Naive thymus-derived CD8-positive, alpha-beta T cell (primary cell): ENCODE measurements around the gene ZNF451. TPM values are rescaled to one million over a fixed set of nuclear protein-coding genes. Genes with fewer than 3 reads are reported as not detected.

Source experiments
- ATAC-seq, 2 donors: fragments of 150-1000 bp; cut with Tn5 transposase in 1 of 2; sonication (Bioruptor Pico), chemical (Tn5 transposase) in 1 of 2; 1 replicate in 1 of 2; 2 replicates in 1 of 2; pipeline ENCODE4 v1.10.0; 2021; ENCODE audit warnings: mild to moderate bottlenecking in 2 of 2, moderate library complexity in 2 of 2
- POLR2A ChIA-PET: fragments of 350-600 bp; sonication (Branson Sonifier 250); formaldehyde crosslinking; loops from one replicate; lab custom pipeline; 2021; ENCODE audit warnings: antibody characterized with exemption; lab: Charles Lee
- DNase-seq, 10 donors: peaks; one replicate each; pipeline versions ENCODE4 v3.0.0 to v3.0.0-alpha.2; 2020 to 2022
- H3K27ac Mint-ChIP-seq, 10 donors: one replicate each; pipeline ENCODE4 v1.8.0; 2020 to 2022; ENCODE audit warnings: mild to moderate bottlenecking in 10 of 10, mixed read lengths in 10 of 10, moderate library complexity in 4 of 10, inconsistent platforms in 1 of 10
- H3K27me3 Mint-ChIP-seq, 5 donors: one replicate each; pipeline ENCODE4 v1.8.0; 2021 to 2022; ENCODE audit warnings: mixed read lengths in 5 of 5
- H3K36me3 Mint-ChIP-seq, 3 donors: one replicate each; pipeline ENCODE4 v1.8.0; 2020 to 2022; ENCODE audit warnings: mixed read lengths in 3 of 3, mild to moderate bottlenecking in 2 of 3, inconsistent platforms in 1 of 3
- H3K4me1 Mint-ChIP-seq, 4 donors: one replicate each; pipeline ENCODE4 v1.8.0; 2021 to 2022; ENCODE audit warnings: mixed read lengths in 4 of 4
- H3K4me3 Mint-ChIP-seq, 10 donors: one replicate each; pipeline ENCODE4 v1.8.0; 2020 to 2022; ENCODE audit warnings: mild to moderate bottlenecking in 10 of 10, mixed read lengths in 10 of 10, moderate library complexity in 6 of 10, inconsistent platforms in 1 of 10
- H3K9me3 Mint-ChIP-seq, 9 donors: one replicate each; pipeline ENCODE4 v1.8.0; 2020 to 2022; ENCODE audit warnings: mixed read lengths in 9 of 9, mild to moderate bottlenecking in 3 of 9, inconsistent platforms in 1 of 9, moderate library complexity in 1 of 9
- polyA plus RNA-seq, 3 donors: library from polyadenylated mRNA; unstranded; fragments of 300-500 nt; fragmentation: Illumina TruSeq; gene quantifications; one replicate each; pipeline ENCODE4 v1.2.3, GENCODE V29; 2021
- total RNA-seq, 8 experiments: library from RNA in 2 of 8; stranded (reverse) in 2 of 8; gene quantifications; one replicate each; pipeline ENCODE4 v1.2.3 and lab custom pipeline; 2021 to 2026

The ZNF451 gene
- total and polyA plus RNA-seq, 5 experiments from 2014 or later: 17.0 to 111 (median 26.6) TPM

GRCh38 chr6:57198926-57199636 lies 109.1 kb downstream of the ZNF451 start:
- peaks cover 0 to 6% (median 2%) of the 10 kb centered on the region in 5 donors for H3K27me3 Mint-ChIP-seq
- no peaks in the 10 kb centered on the region for H3K4me1 Mint-ChIP-seq
- H3K9me3 Mint-ChIP-seq: no peaks in the 10 kb centered on the region
- H3K36me3 Mint-ChIP-seq: no peaks in the 10 kb centered on the region
- POLR2A ChIA-PET: no interaction called here
- DNase-seq: no peak
- no peak overlapping the region for H3K27ac Mint-ChIP-seq
- no peak for ATAC-seq
- H3K4me3 Mint-ChIP-seq: no peak overlapping the region

DNA sequence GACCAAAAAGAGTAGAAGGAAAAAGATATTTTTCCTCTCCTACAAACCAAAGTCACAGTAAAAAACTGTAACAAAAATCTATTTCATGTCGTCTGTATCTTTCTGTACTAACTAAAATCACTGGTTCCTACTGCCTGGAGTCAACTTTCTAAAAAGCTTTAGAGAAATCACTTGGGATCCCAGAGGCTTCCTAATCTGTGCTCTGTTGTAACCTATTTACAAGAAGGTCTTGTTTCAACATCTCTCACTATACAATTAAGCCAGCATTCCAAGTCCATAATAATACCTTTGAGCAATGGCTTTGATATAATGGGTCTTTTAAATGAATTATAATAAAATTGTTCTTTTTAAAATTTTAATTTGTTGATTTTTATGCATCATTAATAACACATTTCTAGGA lies 111.7 kb downstream of the ZNF451 start:
- peaks cover 0 to 6% (median 2%) of the 10 kb centered on the region in 5 donors for H3K27me3 Mint-ChIP-seq
- no peak overlapping the region for H3K4me3 Mint-ChIP-seq
- H3K27ac Mint-ChIP-seq: no peak overlapping the region
- ATAC-seq: no peak
- POLR2A ChIA-PET: no interaction called here
- H3K36me3 Mint-ChIP-seq: no peaks in the 10 kb centered on the region
- DNase-seq: no peak
- H3K9me3 Mint-ChIP-seq: no peaks in the 10 kb centered on the region
- peaks cover 0 to 2% (median 0%) of the 10 kb centered on the region in 4 donors for H3K4me1 Mint-ChIP-seq

- no peaks in the 10 kb centered on the region for H3K36me3 Mint-ChIP-seq
- POLR2A ChIA-PET: no interaction called here
- no peaks in the 10 kb centered on the region for H3K9me3 Mint-ChIP-seq
- H3K27me3 Mint-ChIP-seq: peaks cover 0 to 3% (median 0%) of the 10 kb centered on the region in 5 donors
- DNase-seq (no peak), ATAC-seq (no peak)
- H3K27ac Mint-ChIP-seq: no peak overlapping the region
- peaks cover 0 to 2% (median 0%) of the 10 kb centered on the region in 4 donors for H3K4me1 Mint-ChIP-seq
- no peak overlapping the region for H3K4me3 Mint-ChIP-seq
Measured at GRCh38 chr6:57205550-57206328, 115.8 kb downstream of the ZNF451 start.

DNA sequence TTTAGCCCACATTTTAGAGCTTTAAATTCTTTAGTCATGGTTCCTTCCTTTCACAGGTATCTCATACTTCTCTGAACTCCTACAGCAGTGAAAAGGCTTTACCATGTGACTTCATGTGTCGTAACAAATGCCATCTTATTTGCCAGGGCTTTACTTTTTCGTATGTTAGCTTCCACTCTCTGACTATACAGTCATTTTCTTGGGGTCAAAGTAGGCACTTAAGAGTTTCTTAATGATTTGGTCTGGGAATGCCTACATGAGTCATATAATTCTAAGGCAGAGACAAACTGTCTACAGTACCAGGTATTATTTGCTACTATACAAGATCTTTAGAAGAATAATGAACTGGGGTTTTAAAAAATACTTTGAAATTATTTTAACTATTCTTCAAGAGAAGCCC lies 117.2 kb downstream of the ZNF451 start:
- Mint-ChIP-seq H3K4me1 (peaks cover 0 to 2% (median 0%) of the 10 kb centered on the region in 4 donors), H3K9me3 (no peaks in the 10 kb centered on the region), H3K4me3 (no peak overlapping the region), H3K27me3 (peaks cover 0 to 3% (median 0%) of the 10 kb centered on the region in 5 donors), H3K36me3 (no peaks in the 10 kb centered on the region), H3K27ac (no peak overlapping the region)
- POLR2A ChIA-PET: no interaction called here
- DNase-seq: no peak
- ATAC-seq: no peak

GRCh38 chr6:57207872-57208271 lies 117.9 kb downstream of the ZNF451 start:
- DNase-seq (no peak), ATAC-seq (no peak)
- POLR2A ChIA-PET: no interaction called here
- no peaks in the 10 kb centered on the region for H3K27me3 Mint-ChIP-seq
- H3K4me1 Mint-ChIP-seq: peaks cover 0 to 2% (median 0%) of the 10 kb centered on the region in 4 donors
- no peak overlapping the region for H3K27ac Mint-ChIP-seq
- no peak overlapping the region for H3K4me3 Mint-ChIP-seq
- H3K36me3 Mint-ChIP-seq: no peaks in the 10 kb centered on the region
- no peaks in the 10 kb centered on the region for H3K9me3 Mint-ChIP-seq

GRCh38 chr6:57209030-57209429 lies 119.0 kb downstream of the ZNF451 start:
- POLR2A ChIA-PET: no interaction called here
- H3K9me3 Mint-ChIP-seq: no peaks in the 10 kb centered on the region

DNA sequence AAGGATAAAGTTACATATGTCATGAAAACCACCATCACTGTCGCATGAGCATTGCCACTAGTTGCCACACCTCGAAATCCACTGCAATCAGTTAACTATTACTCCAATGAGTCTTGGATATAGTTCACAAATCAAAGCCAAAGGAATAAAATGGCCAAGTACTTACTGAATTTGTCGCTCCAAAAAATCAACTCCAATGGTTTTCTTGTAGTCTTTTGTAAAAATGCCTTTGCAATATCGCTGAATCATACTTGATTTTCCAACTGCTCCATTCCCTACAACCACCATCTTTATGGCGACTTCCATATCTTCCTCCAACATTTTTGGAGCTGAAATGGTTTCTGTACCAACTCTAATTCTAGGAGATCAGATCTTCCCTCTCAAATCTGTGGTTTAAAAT lies 120.1 kb downstream of the ZNF451 start:
- no peak for ATAC-seq
- Mint-ChIP-seq H3K9me3 (peaks cover 0 to 7% (median 5%) of the 10 kb centered on the region in 9 donors), H3K36me3 (peaks cover 0 to 7% (median 3%) of the 10 kb centered on the region in 3 donors), H3K27ac (no peak overlapping the region), H3K4me3 (no peak overlapping the region), H3K4me1 (peaks cover 14 to 16% (median 15%) of the 10 kb centered on the region in 4 donors), H3K27me3 (no peaks in the 10 kb centered on the region)
- no peak for DNase-seq
- POLR2A ChIA-PET: no interaction called here

More at GRCh38 chr6:57209030-57209429, 119.0 kb downstream of the ZNF451 start:
- Mint-ChIP-seq H3K27ac (no peak overlapping the region), H3K4me3 (no peak overlapping the region), H3K4me1 (peaks cover 5 to 6% (median 6%) of the 10 kb centered on the region in 4 donors), H3K36me3 (no peaks in the 10 kb centered on the region), H3K27me3 (no peaks in the 10 kb centered on the region)
- ATAC-seq (no peak), DNase-seq (no peak)

- ATAC-seq: no peak
- H3K36me3 Mint-ChIP-seq: peaks cover 0 to 14% (median 8%) of the 10 kb centered on the region in 3 donors
- H3K27me3 Mint-ChIP-seq: peaks cover 0 to 9% (median 1%) of the 10 kb centered on the region in 5 donors
- H3K9me3 Mint-ChIP-seq: peaks cover 0 to 13% (median 7%) of the 10 kb centered on the region in 9 donors
- H3K27ac Mint-ChIP-seq: no peak overlapping the region
- no peak overlapping the region for H3K4me3 Mint-ChIP-seq
- no peak for DNase-seq
- POLR2A ChIA-PET: no interaction called here
- H3K4me1 Mint-ChIP-seq: peaks cover 12 to 19% (median 15%) of the 10 kb centered on the region in 4 donors
Measured at GRCh38 chr6:57215260-57215659, 125.3 kb downstream of the ZNF451 start.

GRCh38 chr6:57216235-57217101 lies 126.5 kb downstream of the ZNF451 start:
- no peak for ATAC-seq
- H3K4me3 Mint-ChIP-seq: no peak overlapping the region

DNA sequence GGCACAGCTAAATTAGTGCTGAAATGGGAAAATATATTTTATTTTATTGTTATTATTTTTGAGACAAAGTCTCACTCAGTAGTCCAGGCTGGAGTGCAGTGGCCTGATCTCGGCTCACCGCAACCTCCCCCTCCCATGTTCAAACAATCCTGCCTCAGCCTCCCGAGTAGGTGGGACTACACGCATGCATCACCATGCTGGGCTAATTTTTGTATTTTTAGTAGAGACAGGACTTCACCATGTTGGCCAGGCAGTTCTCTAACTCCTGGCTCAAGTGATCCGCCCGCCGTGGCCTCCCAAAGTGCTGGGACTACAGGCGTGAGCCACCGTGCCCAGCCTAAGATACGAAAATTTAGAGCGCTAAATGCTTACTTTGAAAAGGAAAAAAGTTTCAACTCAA lies 127.3 kb downstream of the ZNF451 start:
- peaks cover 0 to 12% (median 4%) of the 10 kb centered on the region in 5 donors for H3K27me3 Mint-ChIP-seq
- H3K36me3 Mint-ChIP-seq: peaks cover 0 to 18% (median 8%) of the 10 kb centered on the region in 3 donors
- H3K4me3 Mint-ChIP-seq: no peak overlapping the region
- H3K4me1 Mint-ChIP-seq: peaks cover 17 to 23% (median 21%) of the 10 kb centered on the region in 4 donors
- H3K27ac Mint-ChIP-seq: no peak overlapping the region
- POLR2A ChIA-PET: no interaction called here
- no peak for DNase-seq
- ATAC-seq: no peak
- H3K9me3 Mint-ChIP-seq: peaks cover 0 to 13% (median 7%) of the 10 kb centered on the region in 9 donors

More at GRCh38 chr6:57216235-57217101, 126.5 kb downstream of the ZNF451 start:
- Mint-ChIP-seq H3K27ac (no peak overlapping the region), H3K4me1 (peaks cover 14 to 20% (median 19%) of the 10 kb centered on the region in 4 donors), H3K27me3 (peaks cover 0 to 12% (median 4%) of the 10 kb centered on the region in 5 donors), H3K9me3 (peaks cover 0 to 13% (median 7%) of the 10 kb centered on the region in 9 donors), H3K36me3 (peaks cover 0 to 14% (median 8%) of the 10 kb centered on the region in 3 donors)
- POLR2A ChIA-PET: interaction anchor here (0.7 kb wide), 1 partner anchor 9 kb away, joined by 4 read pairs; no protein-coding TSS in a partner anchor
- no peak for DNase-seq
